NK-92 (cell line): Measurements from ENCODE around the gene AP2B1.
"Not testable (repeated sequence)": the region's sequence is repeated elsewhere in the genome, so short reads cannot be mapped to it uniquely, and the experiment has no call there.

Source experiments
- DNase-seq: peaks from one replicate; lab custom pipeline; 2025; ENCODE audit not compliant: unreplicated experiment; lab: John Stamatoyannopoulos, UW

AP2B1 gene

GRCh38 chr17:35587074-35587961 lies at the start of gene AP2B1:
AP2B1 (plus strand) TSS chr17:35587322; CDS start chr17:35594031, 6,709 bp downstream.
- DNase-seq: peak; percentile 81

DNA sequence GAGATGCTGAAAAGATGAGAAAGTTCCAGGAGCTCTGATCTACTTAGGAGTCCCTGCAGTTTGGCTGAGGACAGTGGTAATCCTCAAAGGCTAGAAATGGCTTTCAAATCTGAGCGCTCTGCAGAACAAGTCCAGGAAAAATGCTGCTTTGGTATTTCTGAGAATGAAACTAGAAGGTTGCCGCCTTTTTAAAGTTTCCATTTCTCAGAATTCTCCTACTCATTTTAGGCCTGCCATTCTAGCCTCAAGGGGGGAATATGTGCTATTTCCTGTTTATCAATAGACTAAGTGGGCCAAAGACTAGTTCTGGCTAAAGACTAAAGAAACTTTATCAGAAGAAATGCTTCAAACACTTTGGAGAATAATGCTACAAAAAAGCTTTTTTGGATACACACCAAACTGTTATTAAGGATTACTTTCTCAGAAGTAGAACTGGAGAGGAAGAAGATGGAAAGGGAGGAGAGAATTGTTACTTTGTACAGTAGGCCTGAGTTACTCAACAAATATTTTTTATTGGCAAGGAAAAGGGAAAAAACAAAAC lies 49.5 kb upstream of the AP2B1 start, which contains the start of gene SLFN12L:
Gene SLFN12L, minus strand, starts transcription at position 78 of the 541 bp plus-strand sequence. CDS start 15,314 bp downstream, outside the sequence.
- DNase-seq: no peak

DNA sequence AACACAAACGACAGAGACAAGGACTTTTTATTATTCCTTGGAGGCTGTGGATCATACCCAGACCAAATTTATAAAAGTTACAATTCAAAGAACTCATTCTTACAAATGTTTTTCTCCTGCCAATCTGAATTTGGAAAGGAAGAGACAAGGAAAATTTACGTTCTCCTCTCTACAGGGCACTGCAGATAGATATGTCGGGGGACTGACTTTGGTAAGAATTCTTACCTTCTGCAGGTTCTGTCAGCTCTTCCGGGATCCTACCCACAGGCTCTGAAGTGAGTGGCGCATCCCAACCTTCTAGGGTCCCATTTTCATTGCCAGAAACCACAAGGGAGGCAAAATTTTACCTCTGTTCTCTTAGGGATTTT lies 47.5 kb upstream of the AP2B1 start:
- no peak for DNase-seq

DNA sequence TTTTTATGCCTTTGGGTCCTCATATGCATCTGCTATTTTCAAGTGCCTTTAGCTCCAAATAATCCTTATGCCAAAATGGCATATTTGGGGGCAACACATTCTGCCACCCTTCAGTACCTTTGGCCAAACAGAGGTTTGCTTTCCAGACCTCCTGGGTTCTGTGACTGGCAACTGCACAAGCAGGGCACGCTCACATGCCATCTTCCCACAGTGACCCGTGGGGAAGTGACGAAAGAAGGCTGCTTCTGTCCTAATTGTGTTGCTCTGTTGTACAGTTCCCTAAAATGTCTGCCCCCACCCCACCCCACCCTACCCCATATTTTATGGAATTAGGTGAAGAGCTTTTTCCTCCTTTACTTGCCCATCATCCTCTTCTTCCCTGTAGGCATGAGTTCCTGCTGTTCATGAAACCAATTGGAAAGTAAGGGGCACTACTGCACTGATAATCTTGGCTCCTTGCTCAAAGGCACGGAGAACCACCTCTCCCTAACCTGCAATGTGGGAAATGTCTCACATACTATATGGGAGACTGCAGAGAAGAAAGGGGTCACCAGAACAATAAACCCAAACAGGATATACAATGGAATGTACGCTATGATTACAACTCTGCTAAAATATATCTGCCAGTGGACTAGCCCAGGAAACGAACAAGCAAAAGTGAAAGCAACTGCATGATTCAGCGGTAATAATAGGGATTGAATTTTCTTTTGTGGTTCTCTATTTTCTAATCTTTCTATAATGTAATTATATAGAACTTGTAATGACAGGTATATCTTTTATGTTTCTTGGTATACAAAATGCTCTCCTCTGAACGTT lies 46.3 kb upstream of the AP2B1 start:
- no peak for DNase-seq

- no peak for DNase-seq
Observed at GRCh38 chr17:35541434-35541833, 45.7 kb upstream of the AP2B1 start.

- DNase-seq: no peak
Observed at GRCh38 chr17:35542990-35543389, 44.1 kb upstream of the AP2B1 start.

DNA sequence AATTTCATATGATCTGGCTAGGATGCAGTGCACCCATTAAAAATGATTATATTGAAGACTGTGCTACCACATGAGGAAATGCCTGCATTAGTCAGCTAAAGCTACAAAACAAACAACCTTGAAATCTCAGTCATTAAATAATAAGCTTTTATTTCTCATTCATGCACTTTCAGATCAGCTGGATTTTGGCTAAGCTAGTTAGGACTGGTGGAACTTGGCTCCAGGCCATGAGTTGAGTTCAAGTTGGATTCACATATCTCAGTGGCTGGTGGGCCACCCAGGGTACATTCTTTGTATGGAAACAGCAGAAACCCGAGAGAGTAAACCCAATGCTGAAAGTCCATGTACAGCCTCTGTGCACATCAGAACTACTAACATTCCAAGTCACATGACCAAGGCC lies 43.3 kb upstream of the AP2B1 start:
- no peak for DNase-seq

GRCh38 chr17:35545150-35545549 lies 42.0 kb upstream of the AP2B1 start:
- DNase-seq: no peak

GRCh38 chr17:35546487-35546886 lies 40.6 kb upstream of the AP2B1 start:
- no peak for DNase-seq

DNA sequence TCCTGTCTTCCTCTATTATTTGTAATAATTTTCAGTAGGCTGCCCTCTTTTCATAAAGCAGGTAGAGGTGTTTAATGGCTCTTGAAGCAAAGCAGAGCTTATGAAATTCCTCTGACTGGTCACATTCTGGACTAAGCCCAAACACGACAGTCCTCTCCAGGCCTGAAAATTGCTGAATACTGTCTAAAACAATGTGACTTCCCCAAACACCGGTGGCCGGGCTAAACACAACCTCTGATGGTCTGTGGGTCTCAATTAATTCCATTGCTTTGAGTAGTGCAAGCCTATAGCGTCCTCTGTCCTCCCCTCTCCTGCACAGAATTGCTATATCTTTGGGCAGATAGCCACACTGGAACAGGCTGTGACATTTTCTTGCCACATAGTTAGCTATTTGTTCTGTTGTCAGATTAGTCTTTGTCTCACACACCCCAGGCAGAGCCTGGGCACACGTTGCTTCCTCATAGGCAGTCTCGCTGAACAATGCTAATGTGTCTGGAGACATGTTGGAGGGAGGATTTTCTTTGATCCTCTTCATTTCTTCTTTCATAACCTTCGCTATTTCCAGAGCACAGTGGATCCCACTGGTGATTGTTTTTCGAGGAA lies 38.8 kb upstream of the AP2B1 start:
- DNase-seq: no peak

DNA sequence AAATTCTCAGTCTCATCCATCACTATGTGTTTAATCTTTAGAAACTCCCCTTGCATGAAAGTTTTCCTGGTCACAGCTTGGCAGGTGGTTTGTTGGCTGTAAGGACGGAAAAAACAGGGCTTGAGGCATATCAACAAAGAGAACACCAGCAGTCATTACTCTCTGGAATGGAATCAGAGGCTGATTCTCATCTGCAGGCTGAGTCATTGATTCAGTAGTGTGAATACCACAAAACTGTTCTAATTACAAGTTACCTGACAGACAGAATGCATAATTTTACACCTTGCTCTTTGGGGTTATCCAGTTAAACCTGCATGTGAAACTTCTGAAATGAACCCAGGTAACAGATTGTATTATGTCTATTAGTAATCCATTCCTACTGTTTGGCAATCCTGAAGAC lies 38.1 kb upstream of the AP2B1 start:
- DNase-seq: no peak

- DNase-seq: no peak
Observed at GRCh38 chr17:35553310-35553709, 33.8 kb upstream of the AP2B1 start.

- DNase-seq: no peak
Observed at GRCh38 chr17:35554668-35555067, 32.5 kb upstream of the AP2B1 start.

GRCh38 chr17:35555691-35556090 lies 31.4 kb upstream of the AP2B1 start:
- no peak for DNase-seq

- DNase-seq: no peak
Observed at GRCh38 chr17:35557353-35557752, 29.8 kb upstream of the AP2B1 start.

- no peak for DNase-seq
Observed at GRCh38 chr17:35559495-35560210, 27.5 kb upstream of the AP2B1 start.

- no peak for DNase-seq
Observed at GRCh38 chr17:35560703-35561102, 26.4 kb upstream of the AP2B1 start, which contains the start of gene SLFN14. SLFN14 (minus strand) TSS chr17:35560819; CDS start chr17:35558062, 2,757 bp downstream.

- not testable (repeated sequence) for DNase-seq
Observed at GRCh38 chr17:35563181-35563580, 23.9 kb upstream of the AP2B1 start.

- DNase-seq: no peak
Observed at GRCh38 chr17:35566968-35567367, 20.2 kb upstream of the AP2B1 start.

GRCh38 chr17:35568561-35568960 lies 18.6 kb upstream of the AP2B1 start:
- DNase-seq: no peak
